ENCODE measurements around the gene TF.

TF gene

GRCh38 chr3:133745981-133746711, at the start of gene TF:
Gene TF (plus strand): TSS chr3:133746393. CDS start chr3:133746441, 48 bp downstream.
- Mint-ChIP-seq H3K9me3 (no peaks in the 10 kb centered on the region), H3K4me1 (peaks cover 6% of the 10 kb centered on the region), H3K36me3 (no peaks in the 10 kb centered on the region), H3K27ac (no peak within 1 kb of the TSS), H3K4me3 (no peak within 1 kb of the TSS)
- DNase-seq (ENCODE audit: low spot score in 2 of 2) (no peak), ATAC-seq (no peak)

- H3K4me1 Mint-ChIP-seq = no peaks in the 10 kb centered on the region
- H3K36me3 Mint-ChIP-seq = no peaks in the 10 kb centered on the region
- DNase-seq (ENCODE audit: low spot score in 2 of 2) = peak in 1 of 2 donors; percentile 15
- ATAC-seq = no peak
- H3K9me3 Mint-ChIP-seq = no peaks in the 10 kb centered on the region
- no peak overlapping the region for H3K27ac Mint-ChIP-seq
- no peak overlapping the region for H3K4me3 Mint-ChIP-seq
Measured at GRCh38 chr3:133697960-133698359, 48.2 kb upstream of the TF start.

- ATAC-seq = no peak
- H3K4me1 Mint-ChIP-seq = no peaks in the 10 kb centered on the region
Measured at GRCh38 chr3:133699467-133699866, 46.7 kb upstream of the TF start.

GRCh38 chr3:133699903-133700302, 46.3 kb upstream of the TF start:
- no peaks in the 10 kb centered on the region for H3K36me3 Mint-ChIP-seq
- no peak overlapping the region for H3K27ac Mint-ChIP-seq
- DNase-seq (ENCODE audit: low spot score in 2 of 2) (peak in 1 of 2 donors; percentile 33), ATAC-seq (no peak)
- H3K4me3 Mint-ChIP-seq = no peak overlapping the region
- H3K9me3 Mint-ChIP-seq = no peaks in the 10 kb centered on the region
- no peaks in the 10 kb centered on the region for H3K4me1 Mint-ChIP-seq

More at GRCh38 chr3:133699467-133699866, 46.7 kb upstream of the TF start:
- H3K27ac Mint-ChIP-seq = no peak overlapping the region
- H3K4me3 Mint-ChIP-seq = no peak overlapping the region
- H3K36me3 Mint-ChIP-seq = no peaks in the 10 kb centered on the region
- H3K9me3 Mint-ChIP-seq = no peaks in the 10 kb centered on the region
- peak in 1 of 2 donors; percentile 6 for DNase-seq (ENCODE audit: low spot score in 2 of 2)

GRCh38 chr3:133700351-133700750, 45.8 kb upstream of the TF start:
- H3K4me3 Mint-ChIP-seq = no peak overlapping the region
- H3K9me3 Mint-ChIP-seq = no peaks in the 10 kb centered on the region
- no peaks in the 10 kb centered on the region for H3K36me3 Mint-ChIP-seq
- DNase-seq (ENCODE audit: low spot score in 2 of 2) (peak in 1 of 2 donors; percentile 43), ATAC-seq (peak; percentile 20)
- no peaks in the 10 kb centered on the region for H3K4me1 Mint-ChIP-seq
- H3K27ac Mint-ChIP-seq = no peak overlapping the region

GRCh38 chr3:133701435-133702358, 44.5 kb upstream of the TF start:
- DNase-seq (ENCODE audit: low spot score in 2 of 2) = no peak
- Mint-ChIP-seq H3K9me3 (no peaks in the 10 kb centered on the region), H3K4me3 (no peak overlapping the region), H3K36me3 (no peaks in the 10 kb centered on the region), H3K4me1 (no peaks in the 10 kb centered on the region), H3K27ac (no peak overlapping the region)
- ATAC-seq = no peak

- ATAC-seq = no peak
- no peaks in the 10 kb centered on the region for H3K4me1 Mint-ChIP-seq
- no peaks in the 10 kb centered on the region for H3K36me3 Mint-ChIP-seq
- no peak overlapping the region for H3K27ac Mint-ChIP-seq
- no peaks in the 10 kb centered on the region for H3K9me3 Mint-ChIP-seq
- DNase-seq (ENCODE audit: low spot score in 2 of 2) = no peak
- no peak overlapping the region for H3K4me3 Mint-ChIP-seq
Measured at GRCh38 chr3:133703915-133704314, 42.3 kb upstream of the TF start.

- ATAC-seq = no peak
- Mint-ChIP-seq H3K4me1 (no peaks in the 10 kb centered on the region), H3K27ac (no peak overlapping the region), H3K4me3 (no peak overlapping the region), H3K9me3 (no peaks in the 10 kb centered on the region), H3K36me3 (no peaks in the 10 kb centered on the region)
- no peak for DNase-seq (ENCODE audit: low spot score in 2 of 2)
Measured at GRCh38 chr3:133706033-133706432, 40.2 kb upstream of the TF start.

GRCh38 chr3:133709139-133709750, 36.9 kb upstream of the TF start:
- Mint-ChIP-seq H3K36me3 (no peaks in the 10 kb centered on the region), H3K4me3 (no peak overlapping the region), H3K4me1 (no peaks in the 10 kb centered on the region), H3K27ac (no peak overlapping the region), H3K9me3 (no peaks in the 10 kb centered on the region)
- no peak for DNase-seq (ENCODE audit: low spot score in 2 of 2)
- ATAC-seq = no peak

GRCh38 chr3:133711013-133711412, 35.2 kb upstream of the TF start:
- no peaks in the 10 kb centered on the region for H3K36me3 Mint-ChIP-seq
- H3K9me3 Mint-ChIP-seq = no peaks in the 10 kb centered on the region
- H3K27ac Mint-ChIP-seq = no peak overlapping the region
- no peak for ATAC-seq
- H3K4me3 Mint-ChIP-seq = no peak overlapping the region
- peak in 1 of 2 donors; percentile 13 for DNase-seq (ENCODE audit: low spot score in 2 of 2)
- H3K4me1 Mint-ChIP-seq = no peaks in the 10 kb centered on the region

GRCh38 chr3:133712017-133712416, 34.2 kb upstream of the TF start:
- Mint-ChIP-seq H3K9me3 (no peaks in the 10 kb centered on the region), H3K27ac (no peak overlapping the region), H3K36me3 (no peaks in the 10 kb centered on the region), H3K4me1 (no peaks in the 10 kb centered on the region), H3K4me3 (no peak overlapping the region)
- DNase-seq (ENCODE audit: low spot score in 2 of 2) (peak in 1 of 2 donors; percentile 18), ATAC-seq (no peak)

GRCh38 chr3:133713347-133713746, 32.8 kb upstream of the TF start:
- no peaks in the 10 kb centered on the region for H3K9me3 Mint-ChIP-seq
- no peak overlapping the region for H3K27ac Mint-ChIP-seq
- no peaks in the 10 kb centered on the region for H3K36me3 Mint-ChIP-seq
- DNase-seq (ENCODE audit: low spot score in 2 of 2) (no peak), ATAC-seq (no peak)
- no peaks in the 10 kb centered on the region for H3K4me1 Mint-ChIP-seq
- H3K4me3 Mint-ChIP-seq = no peak overlapping the region

- Mint-ChIP-seq H3K4me1 (no peaks in the 10 kb centered on the region), H3K4me3 (no peak overlapping the region), H3K36me3 (no peaks in the 10 kb centered on the region), H3K27ac (no peak overlapping the region), H3K9me3 (peaks cover 4% of the 10 kb centered on the region)
- DNase-seq (ENCODE audit: low spot score in 2 of 2) = no peak
- no peak for ATAC-seq
Measured at GRCh38 chr3:133717424-133717823, 28.8 kb upstream of the TF start.

- Mint-ChIP-seq H3K4me3 (no peak overlapping the region), H3K9me3 (peaks cover 12% of the 10 kb centered on the region), H3K4me1 (no peaks in the 10 kb centered on the region), H3K36me3 (no peaks in the 10 kb centered on the region), H3K27ac (no peak overlapping the region)
- no peak for DNase-seq (ENCODE audit: low spot score in 2 of 2)
- ATAC-seq = no peak
Measured at GRCh38 chr3:133722935-133723334, 23.3 kb upstream of the TF start.

- Mint-ChIP-seq H3K27ac (no peak overlapping the region), H3K4me3 (no peak overlapping the region), H3K36me3 (no peaks in the 10 kb centered on the region), H3K4me1 (no peaks in the 10 kb centered on the region), H3K9me3 (peaks cover 5% of the 10 kb centered on the region)
- DNase-seq (ENCODE audit: low spot score in 2 of 2) (no peak), ATAC-seq (no peak)
Measured at GRCh38 chr3:133730993-133731392, 15.2 kb upstream of the TF start.
